AG08395 (cell line): Measurements from ENCODE around the gene PLA2G2F.

Experiments
- DNase-seq: peaks from one replicate; pipeline ENCODE4 v3.0.0; 2012; ENCODE audit warnings: mixed read lengths, low spot score

Gene PLA2G2F

GRCh38 chr1:20142001-20142710, 3.0 kb downstream of the PLA2G2F start:
- DNase-seq, result no peak

- DNase-seq, result no peak
These were observed 4.2 kb downstream of the PLA2G2F start for GRCh38 chr1:20143318-20143717.

GRCh38 chr1:20143734-20144565, 4.8 kb downstream of the PLA2G2F start:
- no peak for DNase-seq

- no peak for DNase-seq
These were observed 8.9 kb downstream of the PLA2G2F start for GRCh38 chr1:20147846-20148570.

GRCh38 chr1:20148571-20149500, 9.7 kb downstream of the PLA2G2F start:
- DNase-seq, result no peak

GRCh38 chr1:20149601-20150325, 10.6 kb downstream of the PLA2G2F start:
- DNase-seq, result no peak

- no peak for DNase-seq
These were observed 11.2 kb downstream of the PLA2G2F start for GRCh38 chr1:20150326-20150705.

- no peak for DNase-seq
These were observed 11.8 kb downstream of the PLA2G2F start for GRCh38 chr1:20150969-20151368.

- DNase-seq, result peak; percentile 94
These were observed 12.9 kb downstream of the PLA2G2F start for GRCh38 chr1:20151906-20152598.

- no peak for DNase-seq
These were observed 13.4 kb downstream of the PLA2G2F start for GRCh38 chr1:20152599-20152930.

- DNase-seq, result peak; percentile 55
These were observed 13.9 kb downstream of the PLA2G2F start for GRCh38 chr1:20153000-20153418.

- DNase-seq, result no peak
These were observed 15.2 kb downstream of the PLA2G2F start for GRCh38 chr1:20154301-20154831.

GRCh38 chr1:20158358-20159070, 19.4 kb downstream of the PLA2G2F start:
- DNase-seq, result no peak

- DNase-seq, result no peak
These were observed 20.9 kb downstream of the PLA2G2F start for GRCh38 chr1:20160034-20160433.

GRCh38 chr1:20164694-20165202, 25.6 kb downstream of the PLA2G2F start:
- no peak for DNase-seq

- no peak for DNase-seq
These were observed 26.4 kb downstream of the PLA2G2F start for GRCh38 chr1:20165522-20165951.

- DNase-seq, result no peak
These were observed 26.9 kb downstream of the PLA2G2F start for GRCh38 chr1:20166051-20166450.

- no peak for DNase-seq
These were observed 28.0 kb downstream of the PLA2G2F start for GRCh38 chr1:20167126-20167525.
